Fibroblast of villous mesenchyme (primary cell): ENCODE measurements around the gene UBE3C. TPM values are rescaled to one million over a fixed set of nuclear protein-coding genes. Genes with fewer than 3 reads are reported as not detected.
"Not testable (repeated sequence)": the region's sequence is repeated elsewhere in the genome, so short reads cannot be mapped to it uniquely, and the experiment has no call there.

ENCODE experiments used
- DNase-seq: peaks from one replicate; pipeline ENCODE4 v3.0.0-alpha.2; 2010; ENCODE audit warnings: low read depth
- H3K4me3 ChIP-seq: 2 replicates; pipeline ENCODE4 v1.5.1; 2011; ENCODE audit warnings: low read depth, mild to moderate bottlenecking, low read length
- CTCF ChIP-seq: IDR thresholded peaks from 2 replicates; pipeline ENCODE4 v1.5.1; 2012; ENCODE audit warnings: low read depth, mild to moderate bottlenecking, low read length; ENCODE audit not compliant: insufficient read depth
- total RNA-seq: library from RNA; depleted of rRNA; stranded (reverse); fragments of >200 nt; gene quantifications from 2 replicates; pipeline ENCODE4 v1.2.3, GENCODE V29; 2012

Gene UBE3C
- total RNA-seq, 1 donor: 150 TPM

- TF ChIP-seq CTCF: no peak
- no peak overlapping the region for H3K4me3 ChIP-seq
- DNase-seq: no peak
Observed at GRCh38 chr7:157270060-157270444, 131.3 kb downstream of the UBE3C start.

- DNase-seq: no peak
- H3K4me3 ChIP-seq: no peak overlapping the region
- no peak for TF ChIP-seq CTCF
Observed at GRCh38 chr7:157271315-157271990, 132.7 kb downstream of the UBE3C start.

GRCh38 chr7:157271991-157272324 is 133.2 kb downstream of the UBE3C start:
- peak; percentile 99 for DNase-seq
- H3K4me3 ChIP-seq: no peak overlapping the region
- TF ChIP-seq CTCF: no peak

GRCh38 chr7:157272351-157273207 is 133.9 kb downstream of the UBE3C start:
- DNase-seq: no peak
- TF ChIP-seq CTCF: no peak
- no peak overlapping the region for H3K4me3 ChIP-seq

GRCh38 chr7:157273208-157274093 is 134.7 kb downstream of the UBE3C start:
- peak; percentile 80 for DNase-seq
- no peak overlapping the region for H3K4me3 ChIP-seq
- peak; percentile 99 for TF ChIP-seq CTCF

- H3K4me3 ChIP-seq, DNase-seq: not testable (repeated sequence)
Observed at GRCh38 chr7:157274094-157274634, 135.4 kb downstream of the UBE3C start.
